Tibial nerve (tissue), 3 donors: Measurements from ENCODE around the gene ZDHHC1.

Source experiments
- POLR2A ChIP-seq, 2 donors: fragments of 450-650 bp; IDR thresholded peaks; one replicate each; pipeline ENCODE4 v1.6.1; 2017; ENCODE audit warnings: antibody characterized with exemption in 2 of 2, mild to moderate bottlenecking in 2 of 2, moderate library complexity in 2 of 2
- TF ChIP-seq, protein P1 (sequence below), 5 experiments: fragments of 200-600 bp in 3 of 5; fragments of 450-650 bp in 2 of 5; sonication (generic) in 3 of 5; IDR thresholded peaks; one replicate each; pipeline ENCODE4 v1.5.1; 2016 to 2019; ENCODE audit warnings: antibody characterized with exemption in 5 of 5, mild to moderate bottlenecking in 3 of 5, moderate library complexity in 2 of 5

DNA sequence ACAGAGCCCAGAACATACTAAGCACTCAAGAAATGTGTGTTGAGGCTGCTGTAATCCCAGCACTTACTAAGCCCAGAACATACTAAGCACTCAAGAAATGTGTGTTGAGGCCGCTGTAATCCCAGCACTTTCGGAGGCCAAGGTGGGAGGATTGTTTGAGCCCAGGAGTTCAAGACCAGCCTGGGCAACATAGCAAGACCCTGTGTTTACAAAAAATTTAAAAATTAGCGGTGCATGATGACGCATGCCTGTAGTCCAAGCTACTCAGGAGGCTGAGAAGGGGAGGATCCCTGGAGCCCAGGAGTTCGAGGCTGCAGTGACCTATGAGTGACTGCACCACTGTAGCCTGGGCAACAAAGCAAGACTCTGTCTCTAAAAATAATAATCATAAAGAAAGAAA lies 6.7 kb upstream of the ZDHHC1 start:
- TF ChIP-seq, protein P1, sequence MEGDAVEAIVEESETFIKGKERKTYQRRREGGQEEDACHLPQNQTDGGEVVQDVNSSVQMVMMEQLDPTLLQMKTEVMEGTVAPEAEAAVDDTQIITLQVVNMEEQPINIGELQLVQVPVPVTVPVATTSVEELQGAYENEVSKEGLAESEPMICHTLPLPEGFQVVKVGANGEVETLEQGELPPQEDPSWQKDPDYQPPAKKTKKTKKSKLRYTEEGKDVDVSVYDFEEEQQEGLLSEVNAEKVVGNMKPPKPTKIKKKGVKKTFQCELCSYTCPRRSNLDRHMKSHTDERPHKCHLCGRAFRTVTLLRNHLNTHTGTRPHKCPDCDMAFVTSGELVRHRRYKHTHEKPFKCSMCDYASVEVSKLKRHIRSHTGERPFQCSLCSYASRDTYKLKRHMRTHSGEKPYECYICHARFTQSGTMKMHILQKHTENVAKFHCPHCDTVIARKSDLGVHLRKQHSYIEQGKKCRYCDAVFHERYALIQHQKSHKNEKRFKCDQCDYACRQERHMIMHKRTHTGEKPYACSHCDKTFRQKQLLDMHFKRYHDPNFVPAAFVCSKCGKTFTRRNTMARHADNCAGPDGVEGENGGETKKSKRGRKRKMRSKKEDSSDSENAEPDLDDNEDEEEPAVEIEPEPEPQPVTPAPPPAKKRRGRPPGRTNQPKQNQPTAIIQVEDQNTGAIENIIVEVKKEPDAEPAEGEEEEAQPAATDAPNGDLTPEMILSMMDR (IDR thresholded peaks at IDR 0.05): no peak
- no peak for TF ChIP-seq POLR2A (IDR thresholded peaks at IDR 0.05)
